HFFc6 (cell line): ENCODE measurements around the gene TFPI. TPM values are rescaled to one million over a fixed set of nuclear protein-coding genes. Genes with fewer than 3 reads are reported as not detected.

ENCODE experiments used
- DNase-seq: peaks from one replicate; pipeline ENCODE4 v3.0.0-alpha.2; 2018
- H3K27ac Mint-ChIP-seq: 2 replicates; pipeline ENCODE4 v1.8.0; 2020; ENCODE audit warnings: mild to moderate bottlenecking, mixed read lengths
- H3K27me3 Mint-ChIP-seq: 2 replicates; pipeline ENCODE4 v1.8.0; 2021; ENCODE audit warnings: mild to moderate bottlenecking, moderate library complexity, mixed read lengths; ENCODE audit not compliant: insufficient read depth
- H3K36me3 Mint-ChIP-seq: 2 replicates; pipeline ENCODE4 v1.8.0; 2021; ENCODE audit warnings: low read depth, mixed read lengths
- H3K4me1 Mint-ChIP-seq: 2 replicates; pipeline ENCODE4 v1.8.0; 2020; ENCODE audit warnings: low read depth, mixed read lengths
- H3K4me3 Mint-ChIP-seq: 2 replicates; pipeline ENCODE4 v1.8.0; 2020; ENCODE audit warnings: mild to moderate bottlenecking, moderate library complexity, mixed read lengths
- H3K9me3 Mint-ChIP-seq: 2 replicates; pipeline ENCODE4 v1.8.0; 2020; ENCODE audit warnings: mild to moderate bottlenecking, mixed read lengths
- CTCF ChIP-seq: fragments of 200-600 bp; sonication (generic); IDR thresholded peaks from 2 replicates; pipeline ENCODE4 v1.5.0; 2021; ENCODE audit warnings: antibody characterized with exemption, mild to moderate bottlenecking
- total RNA-seq, 6 experiments: library from RNA; stranded (reverse); fragmentation: NEBNext Ultra II Directional; extraction: Animal tissue kit (Norgen Biotek cat#: 25700); gene quantifications; 2 replicates in 1 of 6; 3 replicates in 5 of 6; pipeline ENCODE4 v1.2.3, GENCODE V29; 2021

TFPI gene
- total RNA-seq, 6 experiments from 2014 or later, result 25.4 to 42.4 (median 34.7) TPM

GRCh38 chr2:187529977-187530721, 24.1 kb downstream of the TFPI start:
- TF ChIP-seq CTCF, result no peak
- peaks cover 25% of the 10 kb centered on the region for H3K4me1 Mint-ChIP-seq
- H3K27ac Mint-ChIP-seq, result no peak overlapping the region
- H3K36me3 Mint-ChIP-seq, result peaks cover 16% of the 10 kb centered on the region
- no peak for DNase-seq
- peaks cover 9% of the 10 kb centered on the region for H3K9me3 Mint-ChIP-seq
- H3K27me3 Mint-ChIP-seq, result no peaks in the 10 kb centered on the region; the same call in 1 of the 2 replicates
- H3K4me3 Mint-ChIP-seq, result no peak overlapping the region

- Mint-ChIP-seq H3K27ac (no peak overlapping the region), H3K36me3 (peaks cover 12% of the 10 kb centered on the region), H3K27me3 (no peaks in the 10 kb centered on the region; the same call in 1 of the 2 replicates), H3K4me1 (peaks cover 26% of the 10 kb centered on the region), H3K4me3 (no peak overlapping the region), H3K9me3 (peaks cover 5% of the 10 kb centered on the region; the same call in 1 of the 2 replicates)
- no peak for TF ChIP-seq CTCF
- DNase-seq, result no peak
Observed at GRCh38 chr2:187529248-187529976, 24.8 kb downstream of the TFPI start.

- TF ChIP-seq CTCF, result no peak
- Mint-ChIP-seq H3K27me3 (no peaks in the 10 kb centered on the region; the same call in 1 of the 2 replicates), H3K36me3 (peaks cover 2% of the 10 kb centered on the region; the same call in 1 of the 2 replicates), H3K4me1 (peaks cover 26% of the 10 kb centered on the region), H3K9me3 (no peaks in the 10 kb centered on the region), H3K4me3 (no peak overlapping the region), H3K27ac (no peak overlapping the region)
- no peak for DNase-seq
Observed at GRCh38 chr2:187528042-187528441, 26.2 kb downstream of the TFPI start.

- peaks cover 26% of the 10 kb centered on the region for H3K4me1 Mint-ChIP-seq
- no peak overlapping the region for H3K4me3 Mint-ChIP-seq
Observed at GRCh38 chr2:187527262-187527661, 27.0 kb downstream of the TFPI start.

GRCh38 chr2:187526792-187527191, 27.4 kb downstream of the TFPI start:
- H3K27ac Mint-ChIP-seq, result peak overlapping the region; percentile 55; the same call in 1 of the 2 replicates
- H3K27me3 Mint-ChIP-seq, result no peaks in the 10 kb centered on the region; the same call in 1 of the 2 replicates
- H3K4me3 Mint-ChIP-seq, result no peak overlapping the region
- TF ChIP-seq CTCF, result no peak
- H3K36me3 Mint-ChIP-seq, result peaks cover 6% of the 10 kb centered on the region
- H3K4me1 Mint-ChIP-seq, result peaks cover 26% of the 10 kb centered on the region
- H3K9me3 Mint-ChIP-seq, result no peaks in the 10 kb centered on the region
- no peak for DNase-seq

More at GRCh38 chr2:187527262-187527661, 27.0 kb downstream of the TFPI start:
- no peak for DNase-seq
- Mint-ChIP-seq H3K36me3 (peaks cover 1% of the 10 kb centered on the region), H3K27me3 (no peaks in the 10 kb centered on the region; the same call in 1 of the 2 replicates), H3K9me3 (no peaks in the 10 kb centered on the region), H3K27ac (no peak overlapping the region)
- no peak for TF ChIP-seq CTCF
